Testis (tissue), 3 donors: ENCODE data around the gene SRBD1. TPM values are rescaled to one million over a fixed set of nuclear protein-coding genes. Genes with fewer than 3 reads are reported as not detected.

Experiments
- DNase-seq: peaks from one replicate; pipeline ENCODE4 v3.0.0-alpha.2; 2019
- H3K27ac ChIP-seq, 2 donors: fragments of 200-600 bp; sonication (generic); one replicate each; pipeline ENCODE4 v1.5.1; 2019
- H3K27me3 ChIP-seq: fragments of 200-600 bp; sonication (generic); one replicate; pipeline ENCODE4 v1.5.1; 2019
- H3K36me3 ChIP-seq: fragments of 200-600 bp; sonication (generic); one replicate; pipeline ENCODE4 v1.5.1; 2017; ENCODE audit warnings: low read depth; ENCODE audit errors: missing control alignments
- H3K4me1 ChIP-seq: fragments of 200-600 bp; sonication (generic); one replicate; pipeline ENCODE4 v1.5.1; 2019
- H3K4me3 ChIP-seq, 2 donors: fragments of 200-600 bp; sonication (generic); one replicate each; pipeline ENCODE4 v1.5.1; 2017 to 2019
- H3K9me3 ChIP-seq: fragments of 200-600 bp; sonication (generic); one replicate; pipeline ENCODE4 v1.5.1; 2017
- POLR2A ChIP-seq: fragments of 450-650 bp; IDR thresholded peaks from one replicate; pipeline ENCODE4 v1.6.1; 2017; ENCODE audit warnings: antibody characterized with exemption, mild to moderate bottlenecking, moderate library complexity
- WGBS, 2 donors: methylation state at CpG; one replicate each; pipeline ENCODE4 v1.1.5; 2018; 5-methylcytosine and 5-hydroxymethylcytosine counted together
- intact Hi-C: fragments of 100-400 bp; cut with DNase I; formaldehyde crosslinking; loops from one replicate; pipeline ENCODE4 v1.15.1; 2023; ENCODE audit warnings: low total_unique reads
- polyA plus RNA-seq: library from polyadenylated mRNA; stranded (reverse); fragments of 350-450 nt; fragmentation: Illumina TruSeq; extraction: RNeasy Lipid Tissue Mini Kit (QIAGEN cat#74804); gene quantifications from one replicate; pipeline ENCODE4 v1.2.3, GENCODE V29; 2014; ENCODE audit warnings: low read depth, low replicate concordance; ENCODE audit not compliant: insufficient read depth
- total RNA-seq, 2 donors: library from RNA; depleted of rRNA; stranded (reverse); fragments of >200 nt; gene quantifications; one replicate each; pipeline ENCODE4 v1.2.3, GENCODE V29; 2016
- TF ChIP-seq, protein P1 (sequence below), 3 experiments: fragments of 450-650 bp in 2 of 3; fragments of 200-600 bp in 1 of 3; sonication (generic) in 1 of 3; IDR thresholded peaks; one replicate each; pipeline ENCODE4 v1.5.1; 2016 to 2019; ENCODE audit warnings: antibody characterized with exemption in 3 of 3, mild to moderate bottlenecking in 2 of 3, moderate library complexity in 1 of 3

The SRBD1 gene
- total and polyA plus RNA-seq, 3 donors from 2014 or later = 9.0 to 29.7 (median 27.8) TPM

DNA sequence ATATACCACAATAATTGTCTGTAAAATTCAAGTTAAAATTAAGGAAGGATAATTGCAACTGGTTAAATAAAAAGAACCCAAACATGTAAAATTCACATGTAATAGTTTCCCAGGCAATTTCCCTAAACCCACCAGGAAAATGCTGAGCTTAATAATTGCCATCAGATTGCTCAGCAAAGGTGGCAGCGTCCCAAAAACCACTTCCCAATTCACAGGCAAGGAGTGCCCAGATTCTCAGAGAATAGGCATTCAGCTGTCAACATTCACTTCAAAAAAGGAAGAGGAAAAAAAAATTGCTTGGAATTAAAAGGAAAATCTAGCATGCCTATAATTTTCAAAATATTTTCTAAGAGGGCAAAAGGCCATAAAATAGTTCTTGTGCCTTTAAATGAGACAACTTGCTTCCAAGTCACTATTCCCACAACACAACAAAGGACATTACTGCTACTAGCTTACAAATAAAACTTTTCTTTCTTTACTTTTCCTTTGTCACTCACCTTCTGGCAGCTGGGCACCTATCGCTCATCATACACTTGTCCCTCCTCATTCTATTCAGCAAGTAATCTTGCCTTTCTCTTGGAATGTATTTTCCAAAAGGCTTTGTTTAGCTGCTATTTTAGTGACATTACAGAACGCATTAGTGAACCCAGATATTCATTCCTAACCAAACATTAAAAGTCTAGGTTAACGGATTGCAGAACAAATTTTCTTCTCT, 15.2 kb downstream of the SRBD1 start:
- peak; percentile 22 for DNase-seq
- H3K9me3 ChIP-seq = no peaks in the 10 kb centered on the region
- TF ChIP-seq POLR2A = no peak
- TF ChIP-seq, protein P1, sequence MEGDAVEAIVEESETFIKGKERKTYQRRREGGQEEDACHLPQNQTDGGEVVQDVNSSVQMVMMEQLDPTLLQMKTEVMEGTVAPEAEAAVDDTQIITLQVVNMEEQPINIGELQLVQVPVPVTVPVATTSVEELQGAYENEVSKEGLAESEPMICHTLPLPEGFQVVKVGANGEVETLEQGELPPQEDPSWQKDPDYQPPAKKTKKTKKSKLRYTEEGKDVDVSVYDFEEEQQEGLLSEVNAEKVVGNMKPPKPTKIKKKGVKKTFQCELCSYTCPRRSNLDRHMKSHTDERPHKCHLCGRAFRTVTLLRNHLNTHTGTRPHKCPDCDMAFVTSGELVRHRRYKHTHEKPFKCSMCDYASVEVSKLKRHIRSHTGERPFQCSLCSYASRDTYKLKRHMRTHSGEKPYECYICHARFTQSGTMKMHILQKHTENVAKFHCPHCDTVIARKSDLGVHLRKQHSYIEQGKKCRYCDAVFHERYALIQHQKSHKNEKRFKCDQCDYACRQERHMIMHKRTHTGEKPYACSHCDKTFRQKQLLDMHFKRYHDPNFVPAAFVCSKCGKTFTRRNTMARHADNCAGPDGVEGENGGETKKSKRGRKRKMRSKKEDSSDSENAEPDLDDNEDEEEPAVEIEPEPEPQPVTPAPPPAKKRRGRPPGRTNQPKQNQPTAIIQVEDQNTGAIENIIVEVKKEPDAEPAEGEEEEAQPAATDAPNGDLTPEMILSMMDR (IDR thresholded peaks at IDR 0.05) = no peak
- intact Hi-C loops = no loop called here
- H3K36me3 ChIP-seq = no peaks in the 10 kb centered on the region
- H3K27me3 ChIP-seq = no peaks in the 10 kb centered on the region
- H3K4me1 ChIP-seq = no peaks in the 10 kb centered on the region
- no peak overlapping the region for H3K4me3 ChIP-seq
- H3K27ac ChIP-seq = no peak overlapping the region
- WGBS, 2 donors = 82 to 89% methylated on average over 4 of the region's 4 CpGs

DNA sequence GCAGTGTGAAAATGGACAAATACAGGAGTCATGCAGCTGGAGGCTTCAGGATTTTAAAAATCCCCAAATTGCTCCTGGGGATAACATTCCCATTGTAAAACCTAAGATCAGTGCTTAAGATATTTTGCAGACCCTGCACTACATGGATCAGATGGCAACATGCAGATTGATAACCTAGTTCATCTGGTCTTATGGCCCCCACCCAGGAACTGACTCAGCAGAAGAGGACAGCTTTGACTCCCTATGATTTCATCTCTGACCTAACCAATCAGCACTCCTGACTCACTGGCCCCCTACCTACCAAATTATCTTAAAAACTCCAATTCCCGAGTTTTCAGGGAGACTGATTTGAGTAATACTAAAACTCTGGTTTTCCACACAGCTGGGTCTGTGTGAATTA, 20.0 kb downstream of the SRBD1 start:
- no peaks in the 10 kb centered on the region for H3K4me1 ChIP-seq
- no peak overlapping the region for H3K4me3 ChIP-seq
- no peaks in the 10 kb centered on the region for H3K9me3 ChIP-seq
- intact Hi-C loops = no loop called here
- no peak overlapping the region for H3K27ac ChIP-seq
- H3K36me3 ChIP-seq = no peaks in the 10 kb centered on the region
- no peak for TF ChIP-seq POLR2A
- TF ChIP-seq, protein P1 (IDR thresholded peaks at IDR 0.05) = no peak
- no peaks in the 10 kb centered on the region for H3K27me3 ChIP-seq
- DNase-seq = no peak
- WGBS, 2 donors = 86 to 100% methylated on average over 1 of the region's 1 CpG

DNA sequence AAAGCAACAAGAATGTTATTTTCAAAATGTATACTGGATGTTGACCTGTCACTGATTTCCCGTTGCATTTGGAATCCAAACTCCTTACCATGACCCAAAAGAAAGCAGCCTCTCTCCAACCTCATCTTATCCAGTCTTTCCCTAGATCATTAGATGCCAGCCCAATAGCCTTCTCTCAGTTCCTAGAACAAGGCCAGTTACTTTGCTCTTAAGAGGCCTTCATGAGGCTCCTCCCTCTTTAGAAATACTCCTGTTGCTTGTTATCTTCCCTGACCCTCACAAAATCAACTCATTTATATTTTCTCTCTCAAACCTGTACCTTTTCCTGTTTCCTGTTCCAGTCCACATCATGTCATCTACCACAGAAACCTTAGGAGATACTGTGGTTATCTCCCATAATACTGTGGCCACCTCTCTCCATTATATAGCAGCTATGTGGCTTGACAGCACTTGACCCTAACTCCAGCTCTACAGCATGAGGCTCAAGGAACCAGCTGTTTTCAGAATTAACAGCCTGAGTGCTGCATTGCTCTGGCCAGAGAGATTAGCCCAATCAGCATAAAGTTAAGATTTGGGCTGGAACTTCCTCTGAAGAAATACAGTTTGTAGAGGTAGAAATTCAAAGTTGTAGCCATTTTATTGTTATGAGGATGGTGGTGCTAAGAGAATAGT, 22.8 kb downstream of the SRBD1 start:
- 86 to 93% methylated on average over 1 of the region's 1 CpG for WGBS, 2 donors
- Histone ChIP-seq H3K36me3 (no peaks in the 10 kb centered on the region), H3K9me3 (no peaks in the 10 kb centered on the region), H3K27me3 (no peaks in the 10 kb centered on the region), H3K27ac (no peak overlapping the region), H3K4me1 (no peaks in the 10 kb centered on the region), H3K4me3 (no peak overlapping the region)
- TF ChIP-seq, protein P1 (IDR thresholded peaks at IDR 0.05) = no peak
- TF ChIP-seq POLR2A = no peak
- no peak for DNase-seq
- intact Hi-C loops = no loop called here

DNA sequence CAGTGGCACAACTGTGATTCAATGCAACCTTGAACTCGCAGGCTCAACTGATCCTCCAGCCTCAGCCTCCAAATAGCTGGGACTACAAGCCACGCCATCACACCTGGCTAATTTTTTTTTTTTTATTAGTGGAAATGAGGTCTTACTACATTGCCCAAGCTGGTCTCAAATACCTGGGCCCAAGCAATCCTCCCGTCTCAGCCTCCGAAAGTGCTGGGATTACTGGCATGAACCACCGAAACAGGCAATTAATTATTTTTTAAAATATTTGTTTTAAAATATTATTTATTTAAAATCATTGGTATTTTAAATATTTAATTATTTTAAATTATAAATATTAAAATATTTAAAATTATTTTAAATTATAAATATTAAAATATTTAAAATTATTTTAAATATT, 24.5 kb downstream of the SRBD1 start:
- no peak overlapping the region for H3K27ac ChIP-seq
- WGBS, 2 donors = 96 to 98% methylated on average over 5 of the region's 5 CpGs
- no peaks in the 10 kb centered on the region for H3K36me3 ChIP-seq
- intact Hi-C loops = no loop called here
- no peaks in the 10 kb centered on the region for H3K4me1 ChIP-seq
- no peaks in the 10 kb centered on the region for H3K27me3 ChIP-seq
- TF ChIP-seq, protein P1 (IDR thresholded peaks at IDR 0.05) = no peak
- no peak for TF ChIP-seq POLR2A
- H3K4me3 ChIP-seq = no peak overlapping the region
- no peak for DNase-seq
- no peaks in the 10 kb centered on the region for H3K9me3 ChIP-seq
